LNCAP (cell line): Measurements from ENCODE around the gene FLT3.
A peak's percentile ranks its signal among the peaks of the same experiment; 100 is the strongest.

Experiments
- CTCF ChIP-seq: fragments of 450-650 bp; IDR thresholded peaks from 2 replicates; pipeline ENCODE4 v1.5.1; 2017; ENCODE audit warnings: mild to moderate bottlenecking

Gene FLT3

GRCh38 chr13:28001837-28002473, 98.4 kb downstream of the FLT3 start:
- no peak for TF ChIP-seq CTCF

GRCh38 chr13:28001049-28001448, 99.3 kb downstream of the FLT3 start:
- TF ChIP-seq CTCF, result no peak

- no peak for TF ChIP-seq CTCF
These were observed 99.8 kb downstream of the FLT3 start for GRCh38 chr13:28000567-28000966.

GRCh38 chr13:27997904-27998522, 102.4 kb downstream of the FLT3 start:
- TF ChIP-seq CTCF, result peak; percentile 71

GRCh38 chr13:27991881-27992280, 108.5 kb downstream of the FLT3 start:
- no peak for TF ChIP-seq CTCF

GRCh38 chr13:27988520-27988919, 111.9 kb downstream of the FLT3 start, which contains the start of gene URAD:
Gene URAD, minus strand, starts transcription at chr13:27988693. Its CDS starts 56 bp downstream, at chr13:27988637.
- no peak for TF ChIP-seq CTCF

- no peak for TF ChIP-seq CTCF
These were observed 114.8 kb downstream of the FLT3 start for GRCh38 chr13:27985600-27985999.

GRCh38 chr13:27982361-27982760, 118.0 kb downstream of the FLT3 start:
- TF ChIP-seq CTCF, result no peak
